EH (cell line): Measurements from ENCODE around the gene SPC25.
"Not testable (repeated sequence)": the region's sequence is repeated elsewhere in the genome, so short reads cannot be mapped to it uniquely, and the experiment has no call there.

ENCODE experiments used
- DNase-seq: peaks from one replicate; pipeline ENCODE4 v3.0.0-alpha.2; 2015; ENCODE audit warnings: low read depth

Gene SPC25, protein sequence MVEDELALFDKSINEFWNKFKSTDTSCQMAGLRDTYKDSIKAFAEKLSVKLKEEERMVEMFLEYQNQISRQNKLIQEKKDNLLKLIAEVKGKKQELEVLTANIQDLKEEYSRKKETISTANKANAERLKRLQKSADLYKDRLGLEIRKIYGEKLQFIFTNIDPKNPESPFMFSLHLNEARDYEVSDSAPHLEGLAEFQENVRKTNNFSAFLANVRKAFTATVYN

DNA sequence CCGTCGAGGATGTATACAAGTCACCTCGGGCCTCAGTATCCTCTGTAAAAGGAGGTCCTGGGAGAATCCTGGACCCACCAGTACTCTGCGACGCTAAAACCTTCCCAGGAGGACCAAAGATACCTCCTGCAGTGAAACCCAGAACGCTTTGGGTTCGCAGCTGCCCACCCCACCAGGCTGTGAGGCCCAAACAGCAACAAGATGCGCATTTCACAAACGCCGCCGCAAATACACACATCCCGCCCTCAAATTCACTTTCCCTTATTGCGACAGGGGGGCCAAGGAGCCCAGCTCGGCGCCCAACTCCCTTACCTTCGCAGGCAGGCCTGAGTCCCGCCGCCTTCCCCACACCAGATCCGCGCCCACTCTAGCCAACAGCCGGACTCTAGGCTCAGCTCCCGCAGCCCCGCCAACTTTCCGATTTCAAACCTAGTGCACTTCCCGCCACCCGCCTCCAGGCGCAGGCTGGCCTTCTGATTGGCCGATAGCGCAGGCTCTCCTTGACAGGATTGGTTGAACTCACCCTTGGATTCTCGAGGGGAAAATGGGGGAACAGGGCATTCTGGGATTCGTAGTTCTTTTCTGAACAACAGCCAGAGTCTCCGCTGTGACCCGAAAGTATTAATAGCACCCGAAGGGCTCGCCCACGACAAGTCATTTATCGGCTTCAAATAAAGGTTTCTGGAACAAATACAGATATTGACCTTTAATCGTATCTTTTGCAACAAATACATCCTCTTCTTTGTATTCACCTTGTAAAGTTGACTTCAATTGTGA is at the start of gene SPC25:
SPC25 (minus strand) TSS at position 425 of the 777 bp plus-strand sequence. CDS start 911 bp downstream, outside the sequence.
- DNase-seq, result peak; percentile 93

DNA sequence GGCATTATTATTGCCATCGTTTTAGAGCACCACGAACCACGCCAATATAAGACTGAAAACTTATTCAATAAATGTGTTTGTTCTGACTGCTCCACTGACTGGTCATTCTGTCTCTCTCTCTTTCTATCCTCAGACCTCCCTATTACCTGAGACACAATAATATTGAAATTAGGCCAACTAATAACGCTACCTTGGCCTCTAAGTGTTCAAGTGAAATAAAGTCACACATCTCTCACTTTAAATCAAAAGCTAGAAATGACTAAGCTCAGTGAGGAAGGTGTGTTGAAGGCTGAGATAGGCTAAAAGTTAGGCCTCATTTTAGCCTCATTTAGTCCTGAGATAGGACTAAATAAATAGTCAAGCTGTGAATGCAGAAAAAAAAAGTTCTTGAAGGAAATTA is 49.7 kb upstream of the SPC25 start:
- no peak for DNase-seq

DNA sequence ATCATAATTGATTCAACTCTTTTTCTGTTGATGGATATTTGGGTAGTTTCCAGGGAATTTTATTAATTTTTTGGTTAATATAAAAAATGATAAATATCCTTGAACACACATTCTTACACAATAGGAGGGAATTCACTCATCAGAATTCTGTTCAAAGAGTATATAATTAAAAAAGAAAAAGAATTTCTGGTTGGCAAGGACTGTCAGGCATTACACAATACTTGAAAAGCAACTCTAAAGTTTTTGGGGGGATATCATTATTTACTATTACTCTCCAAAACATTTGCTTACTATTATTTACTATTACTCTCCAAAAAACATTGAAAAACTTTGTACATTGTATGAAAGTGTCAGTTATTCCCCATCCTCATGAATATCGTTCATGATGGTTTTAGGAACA is 48.8 kb upstream of the SPC25 start:
- no peak for DNase-seq

- peak; percentile 42 for DNase-seq
Observed at GRCh38 chr2:168935810-168936581, 45.8 kb upstream of the SPC25 start.

DNA sequence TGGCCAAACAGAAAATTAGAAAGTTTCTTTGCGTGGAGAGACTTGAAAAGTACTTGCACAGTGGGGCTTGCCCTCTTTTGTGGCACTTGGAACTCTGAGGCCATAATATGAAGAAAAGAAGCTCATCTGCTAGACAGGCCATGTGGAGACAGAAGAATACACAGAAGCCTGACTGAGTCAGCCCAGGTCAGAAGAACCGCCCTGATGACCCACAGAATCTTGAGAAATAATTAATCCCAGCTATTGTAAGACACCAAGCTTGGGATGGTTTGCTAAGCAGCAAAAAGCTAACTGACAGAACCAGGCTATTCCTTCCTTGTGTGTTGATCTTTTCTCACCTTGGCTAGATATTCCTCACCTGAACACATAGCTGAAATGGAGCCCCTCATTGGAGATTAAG is 44.6 kb upstream of the SPC25 start:
- no peak for DNase-seq

- not testable (repeated sequence) for DNase-seq
Observed at GRCh38 chr2:168932174-168932573, 41.9 kb upstream of the SPC25 start.

GRCh38 chr2:168930242-168930641 is 40.0 kb upstream of the SPC25 start:
- no peak for DNase-seq

DNA sequence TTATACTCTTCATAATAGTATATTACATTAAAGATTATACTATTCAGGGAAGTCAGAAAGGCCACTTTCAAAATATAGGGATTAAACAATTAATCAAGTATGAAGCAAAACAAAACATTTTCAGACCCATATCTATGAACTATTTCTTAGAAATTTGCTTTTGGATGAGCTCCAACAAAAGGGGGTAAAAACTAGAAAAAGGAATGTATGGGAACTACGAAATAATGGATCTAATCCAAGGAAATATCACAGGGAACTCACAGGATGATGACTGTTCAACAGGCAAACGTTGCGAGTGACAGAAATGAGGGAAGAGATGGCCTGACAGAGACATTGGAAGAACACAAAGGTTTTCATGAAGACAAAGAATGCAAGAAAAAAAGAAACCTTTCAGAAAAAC is 38.8 kb upstream of the SPC25 start:
- peak; percentile 3 for DNase-seq

DNA sequence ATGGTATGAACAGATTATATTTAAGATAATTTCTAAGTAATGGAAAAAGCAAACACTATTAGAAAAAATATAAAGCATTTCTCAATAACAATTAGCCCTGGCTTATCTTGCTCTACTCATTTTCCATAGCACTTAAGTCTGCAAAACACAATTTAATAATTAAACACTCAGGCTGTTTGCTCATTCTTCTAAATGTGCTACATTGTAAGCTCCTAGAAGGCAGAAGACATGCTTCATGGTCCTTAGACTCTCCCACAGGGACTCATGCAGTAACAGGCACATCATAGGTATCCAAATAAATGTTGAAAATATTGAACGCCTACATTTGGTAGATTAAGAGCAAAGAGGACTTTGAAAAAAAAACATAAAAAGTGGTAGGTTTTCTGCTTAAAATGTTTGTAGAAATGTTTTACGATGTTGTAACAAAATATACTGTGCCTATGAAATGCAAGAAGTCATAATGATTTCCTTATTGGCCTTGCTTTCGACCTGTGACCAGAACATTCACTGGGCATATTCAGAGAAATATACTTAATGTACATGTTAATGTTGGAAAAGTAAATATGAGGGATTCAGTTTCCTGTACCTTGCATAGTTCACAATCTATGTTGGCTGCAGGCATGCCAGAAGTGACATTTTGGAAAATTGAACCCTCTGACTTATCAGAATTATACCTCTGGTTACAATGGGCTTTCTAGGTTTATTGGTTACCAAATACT is 38.0 kb upstream of the SPC25 start:
- no peak for DNase-seq

DNA sequence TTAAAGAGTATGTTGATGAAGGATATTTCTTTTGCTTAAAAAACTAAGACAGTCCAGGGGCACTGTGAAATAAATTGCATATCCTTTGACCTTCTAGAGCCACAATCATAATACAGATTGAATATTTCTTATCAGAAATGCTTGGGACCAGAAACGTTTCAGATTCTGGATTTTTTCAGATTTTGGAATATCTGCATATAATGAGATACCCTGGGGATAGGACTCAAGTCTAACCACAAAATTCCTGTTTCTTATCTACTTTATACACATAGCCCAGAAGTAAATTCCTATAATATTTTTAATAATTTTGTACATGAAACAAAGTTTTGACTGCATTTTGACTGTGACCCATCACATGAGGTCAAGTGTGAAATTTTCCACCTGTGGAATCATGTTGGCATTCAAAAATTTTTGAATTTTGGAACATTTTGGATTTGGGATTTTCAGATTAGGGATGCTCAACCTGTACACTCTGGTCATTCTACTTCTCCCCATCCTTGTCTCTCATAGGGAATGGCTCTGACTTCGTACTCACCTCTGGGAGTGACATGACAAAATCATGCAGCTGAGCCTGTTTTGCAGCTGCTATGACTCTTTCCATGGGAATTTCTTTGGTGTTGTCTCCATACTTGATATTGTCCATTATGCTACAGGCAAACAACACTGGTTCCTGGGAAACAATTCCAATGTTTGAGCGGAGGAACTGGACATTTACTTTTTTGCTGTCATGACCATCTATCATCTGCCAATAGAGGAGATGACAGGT is 36.6 kb upstream of the SPC25 start:
- no peak for DNase-seq

DNA sequence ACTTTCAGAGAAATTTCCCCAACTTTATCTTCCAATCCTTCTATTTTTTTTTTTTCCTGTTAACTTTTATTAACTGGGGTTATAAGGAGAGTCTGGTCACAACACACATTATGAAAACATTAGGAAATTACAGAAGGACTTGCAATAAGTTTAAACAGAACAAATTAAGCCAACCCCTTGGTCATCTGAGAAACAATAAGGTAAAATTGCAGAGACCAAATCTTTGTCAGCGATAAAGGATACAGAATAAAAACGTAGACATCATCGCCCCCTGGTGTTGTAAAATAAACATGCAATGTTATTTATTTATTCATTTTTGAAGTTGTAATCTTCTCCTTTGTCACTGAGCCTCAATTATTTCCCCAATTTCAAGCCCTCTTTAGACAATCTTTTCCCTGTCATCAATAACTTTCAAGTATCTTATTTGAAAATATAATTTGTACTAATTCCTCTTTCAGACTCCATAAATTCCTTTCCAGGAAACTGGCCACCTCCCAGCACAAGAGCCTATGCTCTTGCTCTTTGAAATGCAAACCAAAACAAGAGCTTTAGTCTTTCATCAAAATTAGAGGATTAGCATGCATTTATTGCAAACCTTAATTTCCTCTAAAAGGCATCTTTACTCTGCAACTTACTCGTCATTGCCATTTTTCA is 30.4 kb upstream of the SPC25 start:
- DNase-seq, result peak; percentile 46

DNA sequence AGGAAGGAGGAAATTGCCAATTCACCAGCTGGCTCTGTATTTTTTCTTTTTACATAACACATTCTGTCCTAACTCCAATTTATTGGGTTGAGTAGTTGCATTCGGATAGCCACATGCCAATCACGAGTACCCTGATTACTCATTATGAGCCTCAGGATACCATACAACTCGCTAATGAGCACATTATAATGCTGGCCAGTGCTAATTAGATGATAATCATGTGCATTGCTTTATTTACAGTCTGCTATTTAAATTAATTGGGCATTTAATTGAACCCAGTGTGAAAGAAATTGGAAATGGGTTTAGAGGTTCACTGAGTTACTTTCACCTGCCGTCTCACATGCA is 26.1 kb upstream of the SPC25 start:
- DNase-seq, result no peak

DNA sequence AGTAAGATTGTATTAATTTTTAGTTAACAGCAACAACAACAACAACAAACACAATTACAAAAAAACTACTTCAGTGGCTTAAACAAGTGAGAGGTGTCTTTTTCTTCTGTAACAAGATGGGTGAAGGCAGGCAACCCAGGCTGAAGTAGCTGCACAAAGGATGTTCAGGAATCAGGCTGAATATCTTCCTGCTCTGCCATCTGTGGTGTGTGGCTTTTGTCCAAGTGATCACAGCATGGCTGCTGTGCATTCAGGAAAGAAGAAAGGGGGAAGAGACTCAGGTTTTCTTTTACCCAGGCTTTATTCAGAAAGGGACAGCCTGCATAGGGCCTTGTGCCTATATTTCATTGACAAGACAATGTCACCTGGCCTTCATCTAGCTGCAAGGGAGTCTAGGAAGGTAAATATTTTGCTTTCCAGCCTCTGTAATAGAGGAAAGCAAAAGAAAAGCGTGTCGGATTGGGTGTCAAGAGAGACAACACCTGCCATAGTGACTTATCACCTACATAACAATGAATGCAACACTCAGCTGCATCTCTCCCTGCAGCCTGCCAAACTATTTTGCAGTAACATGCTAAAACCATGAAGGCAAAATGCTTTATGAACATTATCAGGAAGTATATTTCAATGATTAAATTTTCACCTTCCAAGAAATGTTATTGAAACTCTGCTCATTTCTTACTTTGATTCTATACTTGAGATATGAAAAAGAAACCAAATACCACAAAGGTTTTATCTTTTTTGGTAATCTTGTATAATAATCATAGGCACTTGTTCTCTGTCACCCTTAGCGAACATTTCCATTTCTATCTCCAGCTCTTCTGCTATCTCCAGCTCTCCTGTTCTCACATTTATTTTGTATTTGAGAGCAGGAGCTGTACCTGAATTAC is 25.5 kb upstream of the SPC25 start:
- DNase-seq, result no peak

DNA sequence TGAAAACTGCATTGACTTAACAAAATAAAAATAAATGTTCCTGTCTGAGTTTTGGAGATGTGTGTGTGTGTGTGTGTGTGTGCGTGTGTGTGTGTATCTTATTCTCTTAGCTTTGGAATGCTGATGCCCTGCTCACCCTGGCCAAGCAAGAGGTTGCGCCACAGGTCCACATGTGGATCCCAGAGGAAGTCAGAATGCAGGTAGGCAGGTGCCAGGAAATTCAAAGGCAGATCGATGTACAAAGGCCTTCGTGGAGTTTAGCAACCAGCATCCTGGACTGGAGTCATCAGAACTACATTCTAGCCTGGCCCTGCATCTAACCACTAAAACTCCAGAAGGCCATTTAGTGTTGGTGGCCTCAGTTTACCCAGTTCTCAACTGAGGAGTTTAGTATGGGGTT is 23.3 kb upstream of the SPC25 start:
- DNase-seq, result no peak

DNA sequence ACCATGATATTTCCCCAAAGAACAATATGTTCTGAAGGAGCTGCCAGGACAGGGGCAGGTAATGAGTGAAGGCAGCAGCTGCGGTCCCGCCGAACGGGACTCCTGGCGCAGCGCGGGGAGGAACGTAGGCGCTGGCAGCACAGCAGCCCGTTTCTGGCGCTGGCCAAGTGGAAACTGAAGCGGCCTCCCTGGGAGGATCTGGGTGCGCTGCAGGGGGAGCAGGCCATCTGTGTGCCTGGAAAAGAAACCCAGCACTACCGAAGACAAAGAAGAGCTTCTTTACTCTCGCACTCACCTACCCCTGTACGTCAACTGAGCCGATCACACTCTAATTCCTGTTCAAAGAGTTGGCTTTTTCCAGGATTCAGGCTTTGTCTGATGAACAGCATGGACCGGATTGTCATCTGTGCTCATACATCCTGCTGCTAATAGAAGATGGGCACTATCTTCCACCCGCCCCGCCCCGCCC is 22.7 kb upstream of the SPC25 start:
- DNase-seq, result peak; percentile 24

DNA sequence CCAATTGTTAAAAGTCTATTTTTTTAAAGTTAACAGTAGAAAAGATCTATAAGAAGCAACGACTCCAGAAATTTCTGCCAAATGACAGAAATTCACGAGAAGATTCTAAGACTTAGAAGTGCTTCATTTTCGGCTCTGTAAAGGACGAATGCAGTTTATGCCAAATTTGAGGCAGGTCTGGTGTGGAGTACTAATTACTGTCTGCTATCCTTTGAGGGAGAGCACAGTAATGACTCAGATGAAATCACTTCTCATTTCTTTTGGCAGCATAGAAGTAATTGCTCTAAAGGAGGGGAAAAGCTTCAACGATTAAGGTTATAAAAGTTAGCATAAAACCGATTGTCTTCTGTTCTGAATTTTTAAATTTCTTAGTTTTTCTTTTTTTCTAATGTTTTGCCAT is 22.2 kb upstream of the SPC25 start:
- DNase-seq, result peak; percentile 0

- no peak for DNase-seq
Observed at GRCh38 chr2:168910330-168910729, 20.1 kb upstream of the SPC25 start.

- no peak for DNase-seq
Observed at GRCh38 chr2:168907940-168908662, 17.9 kb upstream of the SPC25 start.

GRCh38 chr2:168904358-168904757 is 14.1 kb upstream of the SPC25 start:
- no peak for DNase-seq
